Trophoblast cell (in vitro differentiated cells and primary cell): Measurements from ENCODE around the gene PLPPR3.

ENCODE experiments used
- DNase-seq, 2 donors: peaks; one replicate each; pipeline ENCODE4 v3.0.0-alpha.2; 2016
- H2AFZ ChIP-seq: 2 replicates; pipeline ENCODE4 v1.6.1; 2013; ENCODE audit warnings: low read length, moderate library complexity, mild to moderate bottlenecking; ENCODE audit not compliant: insufficient read depth, poor library complexity
- H2AK5ac ChIP-seq: 2 replicates; pipeline ENCODE4 v1.6.1; 2013; ENCODE audit warnings: mild to moderate bottlenecking, low read length
- H2BK120ac ChIP-seq: 2 replicates; pipeline ENCODE4 v1.6.1; 2013; ENCODE audit warnings: low read length, mild to moderate bottlenecking, moderate library complexity; ENCODE audit not compliant: insufficient read depth, poor library complexity
- H2BK12ac ChIP-seq: 2 replicates; pipeline ENCODE4 v1.6.1; 2013; ENCODE audit warnings: mild to moderate bottlenecking, low read length, moderate library complexity
- H2BK5ac ChIP-seq: 2 replicates; pipeline ENCODE4 v1.6.1; 2013; ENCODE audit warnings: low read length, low read depth, moderate library complexity, mild to moderate bottlenecking; ENCODE audit not compliant: poor library complexity
- H3K14ac ChIP-seq: 2 replicates; pipeline ENCODE4 v1.6.1; 2013; ENCODE audit warnings: mild to moderate bottlenecking, low read length
- H3K18ac ChIP-seq: 2 replicates; pipeline ENCODE4 v1.6.1; 2013; ENCODE audit warnings: mild to moderate bottlenecking, low read length
- H3K23ac ChIP-seq: 2 replicates; pipeline ENCODE4 v1.6.1; 2013; ENCODE audit warnings: low read length
- H3K27ac ChIP-seq: 2 replicates; pipeline ENCODE4 v1.5.1; 2013; ENCODE audit warnings: low read depth, mild to moderate bottlenecking, inconsistent platforms, low read length, moderate library complexity
- H3K27me3 ChIP-seq: 2 replicates; pipeline ENCODE4 v1.6.1; 2013; ENCODE audit warnings: inconsistent platforms, mild to moderate bottlenecking, low read length, moderate library complexity; ENCODE audit not compliant: insufficient read depth
- H3K36me3 ChIP-seq, 2 experiments: 1 replicate in 1 of 2; 2 replicates in 1 of 2; pipeline ENCODE4 v1.6.1; 2013; ENCODE audit warnings: low read length in 2 of 2, mild to moderate bottlenecking in 2 of 2, moderate library complexity in 1 of 2; ENCODE audit not compliant: insufficient read depth in 2 of 2, control insufficient read depth in 1 of 2
- H3K4ac ChIP-seq: 2 replicates; pipeline ENCODE4 v1.6.1; 2013; ENCODE audit warnings: low read depth, mild to moderate bottlenecking, low read length, moderate library complexity
- H3K4me1 ChIP-seq, 2 experiments: 1 replicate in 1 of 2; 2 replicates in 1 of 2; pipeline ENCODE4 v1.6.1; 2013; ENCODE audit warnings: low read length in 2 of 2, mild to moderate bottlenecking in 2 of 2, moderate library complexity in 1 of 2; ENCODE audit not compliant: insufficient read depth in 2 of 2, control insufficient read depth in 1 of 2
- H3K4me2 ChIP-seq: 2 replicates; pipeline ENCODE4 v1.6.1; 2013; ENCODE audit warnings: inconsistent platforms, mild to moderate bottlenecking, low read length, moderate library complexity
- H3K4me3 ChIP-seq: 2 replicates; pipeline ENCODE4 v1.5.1; 2013; ENCODE audit warnings: mild to moderate bottlenecking, low read depth, low read length, inconsistent platforms
- H3K79me1 ChIP-seq: one replicate; pipeline ENCODE4 v1.6.1; 2013; ENCODE audit warnings: low read length
- H3K79me2 ChIP-seq: 2 replicates; pipeline ENCODE4 v1.6.1; 2013; ENCODE audit warnings: low read length, mild to moderate bottlenecking; ENCODE audit not compliant: control insufficient read depth, insufficient read depth, poor library complexity
- H3K9ac ChIP-seq: 2 replicates; pipeline ENCODE4 v1.6.1; 2013; ENCODE audit warnings: mild to moderate bottlenecking, low read length
- H3K9me3 ChIP-seq: 2 replicates; pipeline ENCODE4 v1.6.1; 2013; ENCODE audit warnings: low read depth, mild to moderate bottlenecking, control low read depth, inconsistent platforms, low read length; ENCODE audit not compliant: insufficient read depth
- H4K12ac ChIP-seq: 2 replicates; pipeline ENCODE4 v1.6.1; 2013; ENCODE audit warnings: low read depth, mild to moderate bottlenecking, low read length, moderate library complexity
- H4K8ac ChIP-seq: 2 replicates; pipeline ENCODE4 v1.6.1; 2013; ENCODE audit warnings: low read depth, mild to moderate bottlenecking, low read length, moderate library complexity
- H4K91ac ChIP-seq: one replicate; pipeline ENCODE4 v1.6.1; 2013; ENCODE audit warnings: low read depth, mild to moderate bottlenecking, low read length, moderate library complexity
- WGBS: extraction: QIAGEN DNeasy Blood & Tissue Kit; methylation state at CpG from one replicate; pipeline ENCODE4 v1.1.7; 2013; ENCODE audit warnings: missing lambda C conversion rate; ENCODE audit not compliant: insufficient read length, insufficient coverage; ENCODE audit errors: extremely low coverage; 5-methylcytosine and 5-hydroxymethylcytosine counted together

PLPPR3 gene

GRCh38 chr19:808423-808775, 13.4 kb downstream of the PLPPR3 start:
- DNase-seq: no peak
- H4K8ac ChIP-seq: no peak overlapping the region
- peaks cover 96 to 99% of the 10 kb centered on the region in 2 experiments for H3K36me3 ChIP-seq
- no peak overlapping the region for H2BK12ac ChIP-seq
- H3K4me2 ChIP-seq: no peak overlapping the region
- H2BK120ac ChIP-seq: no peak overlapping the region
- no peak overlapping the region for H3K27ac ChIP-seq
- H3K9ac ChIP-seq: no peak overlapping the region
- H3K4me3 ChIP-seq: no peak overlapping the region
- no peak overlapping the region for H2BK5ac ChIP-seq
- no peak overlapping the region for H3K23ac ChIP-seq
- H3K27me3 ChIP-seq: no peaks in the 10 kb centered on the region
- H2AFZ ChIP-seq: no peak overlapping the region
- no peak overlapping the region for H3K4ac ChIP-seq
- no peaks in the 10 kb centered on the region for H3K4me1 ChIP-seq
- whole genome bisulfite sequencing: no CpG with 5 or more reads among the region's 26 CpGs
- H3K18ac ChIP-seq: no peak overlapping the region
- H4K91ac ChIP-seq: no peak overlapping the region
- peaks cover 16% of the 10 kb centered on the region for H3K79me2 ChIP-seq
- no peaks in the 10 kb centered on the region for H3K79me1 ChIP-seq
- H3K9me3 ChIP-seq: peaks cover 6% of the 10 kb centered on the region
- no peak overlapping the region for H4K12ac ChIP-seq
- H3K14ac ChIP-seq: no peak overlapping the region
- no peak overlapping the region for H2AK5ac ChIP-seq

GRCh38 chr19:807627-808422, 13.9 kb downstream of the PLPPR3 start:
- H2AK5ac ChIP-seq: no peak overlapping the region
- 100% methylated on average over 1 of the region's 44 CpGs for WGBS

GRCh38 chr19:806815-807421, 14.8 kb downstream of the PLPPR3 start:
- Histone ChIP-seq H4K8ac (no peak overlapping the region), H3K4ac (peak overlapping the region; percentile 3), H3K79me1 (no peaks in the 10 kb centered on the region), H2AK5ac (no peak overlapping the region), H2BK5ac (no peak overlapping the region), H2AFZ (no peak overlapping the region), H3K9me3 (peaks cover 3% of the 10 kb centered on the region), H2BK120ac (no peak overlapping the region), H3K9ac (no peak overlapping the region), H3K36me3 (peaks cover 97 to 99% of the 10 kb centered on the region in 2 experiments), H3K18ac (no peak overlapping the region), H3K27ac (no peak overlapping the region), H3K27me3 (no peaks in the 10 kb centered on the region), H3K4me3 (no peak overlapping the region), H3K79me2 (peaks cover 31% of the 10 kb centered on the region), H3K4me2 (no peak overlapping the region), H3K4me1 (peaks cover 2 to 3% of the 10 kb centered on the region in 2 experiments), H4K91ac (no peak overlapping the region), H2BK12ac (no peak overlapping the region), H3K23ac (no peak overlapping the region), H4K12ac (no peak overlapping the region), H3K14ac (no peak overlapping the region)
- peak in 1 of 2 donors; percentile 4 for DNase-seq
- no CpG with 5 or more reads among the region's 34 CpGs for WGBS

More at GRCh38 chr19:807627-808422, 13.9 kb downstream of the PLPPR3 start:
- H2BK120ac ChIP-seq: no peak overlapping the region
- no peaks in the 10 kb centered on the region for H3K79me1 ChIP-seq
- no peak overlapping the region for H3K18ac ChIP-seq
- H2BK12ac ChIP-seq: no peak overlapping the region
- H3K4me1 ChIP-seq: no peaks in the 10 kb centered on the region
- H3K23ac ChIP-seq: no peak overlapping the region
- no peak overlapping the region for H3K14ac ChIP-seq
- H2BK5ac ChIP-seq: no peak overlapping the region
- H3K4ac ChIP-seq: no peak overlapping the region
- H3K4me2 ChIP-seq: no peak overlapping the region
- H2AFZ ChIP-seq: no peak overlapping the region
- no peak overlapping the region for H4K8ac ChIP-seq
- no peak overlapping the region for H3K4me3 ChIP-seq
- H3K27ac ChIP-seq: no peak overlapping the region
- peaks cover 96 to 99% of the 10 kb centered on the region in 2 experiments for H3K36me3 ChIP-seq
- H3K9ac ChIP-seq: no peak overlapping the region
- no peak overlapping the region for H4K91ac ChIP-seq
- peaks cover 4% of the 10 kb centered on the region for H3K9me3 ChIP-seq
- no peak for DNase-seq
- H4K12ac ChIP-seq: no peak overlapping the region
- peaks cover 21% of the 10 kb centered on the region for H3K79me2 ChIP-seq
- no peaks in the 10 kb centered on the region for H3K27me3 ChIP-seq

- Histone ChIP-seq H3K27me3 (no peaks in the 10 kb centered on the region), H3K79me2 (peaks cover 41% of the 10 kb centered on the region), H3K27ac (no peak overlapping the region), H3K23ac (no peak overlapping the region), H4K91ac (no peak overlapping the region), H3K4me1 (peaks cover 12 to 13% of the 10 kb centered on the region in 2 experiments), H4K12ac (no peak overlapping the region), H3K79me1 (no peaks in the 10 kb centered on the region), H3K14ac (no peak overlapping the region), H3K9ac (no peak overlapping the region), H3K4me2 (no peak overlapping the region), H3K4me3 (no peak overlapping the region), H3K18ac (no peak overlapping the region), H2BK120ac (no peak overlapping the region), H2AK5ac (no peak overlapping the region), H2BK5ac (no peak overlapping the region), H3K36me3 (peaks cover 99% of the 10 kb centered on the region in 2 experiments), H3K4ac (peak overlapping the region; percentile 97), H4K8ac (no peak overlapping the region), H3K9me3 (peaks cover 3% of the 10 kb centered on the region), H2AFZ (no peak overlapping the region), H2BK12ac (no peak overlapping the region)
- WGBS: no CpG with 5 or more reads among the region's 93 CpGs
- no peak for DNase-seq
Observed at GRCh38 chr19:805600-806550, 15.9 kb downstream of the PLPPR3 start.
